Measurements from ENCODE around the gene R3HDM1.
"Not testable (repeated sequence)": the region's sequence is repeated elsewhere in the genome, so short reads cannot be mapped to it uniquely, and the experiment has no call there.

R3HDM1 gene

DNA sequence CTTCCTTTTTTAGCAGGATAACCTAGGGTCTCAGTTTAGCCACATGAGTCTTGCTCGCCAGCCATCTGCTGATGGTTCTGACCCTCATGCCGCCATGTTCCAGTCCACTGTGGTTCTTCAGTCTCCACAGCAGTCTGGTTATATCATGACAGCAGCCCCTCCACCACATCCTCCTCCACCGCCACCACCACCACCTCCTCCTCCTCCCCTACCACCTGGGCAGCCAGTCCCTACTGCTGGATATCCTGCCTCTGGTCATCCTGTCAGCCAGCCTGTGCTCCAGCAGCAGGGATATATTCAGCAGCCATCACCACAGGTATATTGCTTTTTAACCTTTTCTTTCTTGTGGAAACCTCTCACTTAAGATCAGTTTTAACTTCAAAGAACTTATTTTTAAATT, 120.4 kb downstream of the R3HDM1 start:
- no peak for DNase-seq (ENCODE audit: low read depth in 2 of 2)
- no peak overlapping the region for H3K4me3 ChIP-seq (replicated peaks in 1 of 2; ENCODE audit: low read depth in 2 of 2, low read length in 2 of 2)
- no peak for TF ChIP-seq CTCF (IDR thresholded peaks at IDR 0.05; ENCODE audit: low read depth, low read length)

DNA sequence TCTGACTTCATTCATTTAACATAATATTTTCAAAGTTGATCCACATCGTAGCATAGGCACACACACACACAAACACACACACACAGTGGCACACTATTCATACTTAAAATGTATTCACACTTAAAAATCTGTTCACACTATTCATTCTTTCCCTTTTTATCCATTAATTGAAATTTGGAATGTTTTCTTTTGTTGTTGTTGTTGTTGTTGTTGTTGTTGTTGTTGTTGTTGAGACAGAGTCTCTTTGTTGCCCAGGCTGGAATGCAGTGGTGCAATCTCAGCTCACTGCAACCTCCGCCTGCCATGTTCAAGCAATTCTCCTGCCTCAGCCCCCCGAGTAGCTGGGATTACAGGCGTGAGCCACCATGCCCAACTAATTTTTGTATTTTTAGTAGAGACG, 123.0 kb downstream of the R3HDM1 start:
- not testable (repeated sequence) for H3K4me3 ChIP-seq (replicated peaks in 1 of 2; ENCODE audit: low read depth in 2 of 2, low read length in 2 of 2); DNase-seq (ENCODE audit: low read depth in 2 of 2)

- no peak for DNase-seq (ENCODE audit: low read depth in 2 of 2)
- no peak for TF ChIP-seq CTCF (IDR thresholded peaks at IDR 0.05; ENCODE audit: low read depth, low read length)
- H3K4me3 ChIP-seq (replicated peaks in 1 of 2; ENCODE audit: low read depth in 2 of 2, low read length in 2 of 2) = no peak overlapping the region
Observed at GRCh38 chr2:135657806-135658582, 126.7 kb downstream of the R3HDM1 start.

- DNase-seq (ENCODE audit: low read depth in 2 of 2) = peak; percentile 13 to 16
- no peak overlapping the region for H3K4me3 ChIP-seq (replicated peaks in 1 of 2; ENCODE audit: low read depth in 2 of 2, low read length in 2 of 2)
- no peak for TF ChIP-seq CTCF (IDR thresholded peaks at IDR 0.05; ENCODE audit: low read depth, low read length)
Observed at GRCh38 chr2:135662088-135662487, 130.8 kb downstream of the R3HDM1 start.

DNA sequence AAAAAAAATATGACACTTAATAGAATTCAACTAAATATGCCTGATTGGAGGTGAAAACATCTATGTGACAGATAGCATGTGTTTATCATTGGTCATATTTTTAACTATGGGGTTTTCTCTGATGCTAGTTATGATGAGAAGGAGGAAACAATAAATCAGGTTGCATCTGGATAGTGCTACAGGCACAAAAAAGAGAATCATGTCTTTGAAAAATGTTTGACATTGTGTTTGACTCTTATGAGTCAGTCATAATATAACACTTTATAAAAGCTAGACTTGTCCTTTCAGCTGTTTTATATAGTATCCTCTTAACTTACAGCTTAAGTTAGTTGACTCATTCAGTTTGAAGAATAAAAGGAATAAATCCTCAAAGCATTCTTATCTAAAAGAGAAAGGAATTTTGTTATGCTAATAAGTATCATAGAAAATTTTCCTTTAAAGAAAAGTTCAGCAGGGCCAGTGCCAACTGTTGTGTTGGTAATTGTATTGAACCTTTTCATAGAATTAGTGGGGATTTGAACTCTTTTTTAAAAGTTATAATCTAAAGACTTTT, 131.9 kb downstream of the R3HDM1 start:
- DNase-seq (ENCODE audit: low read depth in 2 of 2) = no peak
- no peak overlapping the region for H3K4me3 ChIP-seq (replicated peaks in 1 of 2; ENCODE audit: low read depth in 2 of 2, low read length in 2 of 2)
- no peak for TF ChIP-seq CTCF (IDR thresholded peaks at IDR 0.05; ENCODE audit: low read depth, low read length)

- peak; percentile 28 to 65 for DNase-seq (ENCODE audit: low read depth in 2 of 2)
- no peak for TF ChIP-seq CTCF (IDR thresholded peaks at IDR 0.05; ENCODE audit: low read depth, low read length)
- H3K4me3 ChIP-seq (replicated peaks in 1 of 2; ENCODE audit: low read depth in 2 of 2, low read length in 2 of 2) = no peak overlapping the region
Observed at GRCh38 chr2:135664623-135665068, 133.4 kb downstream of the R3HDM1 start.

DNA sequence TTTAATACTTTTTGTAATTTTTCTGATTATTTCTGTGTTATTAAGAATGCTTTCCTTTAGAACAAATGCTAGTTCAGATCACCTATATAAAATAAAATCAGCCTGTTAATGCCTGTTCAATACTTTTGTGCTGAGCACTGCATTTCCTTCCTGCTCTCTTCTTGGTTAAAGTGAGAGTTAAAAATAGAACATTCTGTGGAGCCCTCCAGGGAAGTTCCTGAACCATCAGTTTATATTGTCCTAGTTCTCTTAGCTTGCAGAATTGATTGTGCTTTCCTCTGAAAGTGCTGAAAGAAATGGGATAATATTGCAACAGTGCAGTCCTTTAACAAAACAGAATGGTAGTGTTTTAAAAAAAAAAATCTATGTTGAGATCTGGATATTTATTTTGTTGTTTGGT, 135.8 kb downstream of the R3HDM1 start:
- peak; percentile 22 to 31 for DNase-seq (ENCODE audit: low read depth in 2 of 2)
- no peak overlapping the region for H3K4me3 ChIP-seq (replicated peaks in 1 of 2; ENCODE audit: low read depth in 2 of 2, low read length in 2 of 2)
- TF ChIP-seq CTCF (IDR thresholded peaks at IDR 0.05; ENCODE audit: low read depth, low read length) = no peak

Measured in cardiac fibroblast (primary cell).